Measurements from ENCODE around the gene MAGI2.
"Not testable (repeated sequence)": the region's sequence is repeated elsewhere in the genome, so short reads cannot be mapped to it uniquely, and the experiment has no call there.

The MAGI2 gene

DNA sequence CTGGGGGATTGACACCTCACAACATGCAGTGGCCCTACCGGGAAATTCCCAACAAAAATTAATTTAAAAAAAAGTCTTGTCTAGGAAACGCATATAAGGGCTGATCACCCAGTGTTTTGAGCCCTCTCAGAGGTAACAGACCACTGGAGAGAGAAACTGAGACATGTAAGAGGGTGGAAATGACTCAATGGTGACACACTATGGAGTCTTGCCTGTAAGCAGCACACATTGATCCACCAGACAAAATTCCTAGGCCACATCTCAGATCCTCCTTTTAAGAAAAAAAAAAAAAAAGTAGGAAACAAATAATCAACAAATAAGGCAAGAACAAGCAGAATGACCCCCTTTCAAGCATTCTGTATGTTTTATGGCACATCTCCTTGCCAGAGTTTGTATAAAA lies 296.2 kb downstream of the MAGI2 start:
- DNase-seq (ENCODE audit: low read depth), result no peak

DNA sequence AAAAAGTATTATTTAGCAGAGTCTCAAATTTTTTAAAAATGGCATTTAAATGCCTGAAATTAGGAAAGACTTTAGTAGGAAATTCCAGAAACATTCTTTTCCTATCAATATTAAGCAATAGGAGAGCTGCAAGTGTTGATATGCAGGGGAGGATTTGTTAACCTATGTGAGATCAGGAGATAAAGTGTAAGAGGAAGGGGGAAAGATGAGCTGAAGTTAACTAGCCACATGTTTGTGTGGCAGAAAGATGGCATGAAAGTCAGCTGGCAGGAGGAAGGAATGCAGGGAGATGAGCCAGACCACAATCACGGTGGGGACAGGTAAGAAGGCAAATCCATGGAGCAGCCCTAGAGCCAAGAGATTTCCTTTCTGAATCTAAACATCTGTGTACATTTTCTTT lies 303.6 kb downstream of the MAGI2 start:
- DNase-seq (ENCODE audit: low read depth), result no peak

DNA sequence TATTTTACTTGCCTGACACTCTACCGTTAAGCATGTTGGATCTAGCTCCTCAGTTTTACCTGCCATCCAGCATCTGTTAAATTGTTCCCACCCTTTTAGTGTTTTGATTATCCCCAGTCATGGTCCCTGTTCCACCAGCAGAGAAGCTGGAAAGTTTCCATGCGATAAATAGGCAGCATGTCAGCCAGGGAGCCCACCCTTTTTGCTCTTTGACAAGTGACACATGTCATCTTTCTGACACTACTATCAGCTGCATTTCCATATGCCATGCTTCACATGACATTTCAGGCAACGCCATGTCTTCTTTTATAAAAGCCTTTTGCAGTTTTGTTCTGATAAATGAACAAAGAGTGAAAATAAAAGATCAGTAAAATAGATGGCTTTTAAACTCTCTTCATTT lies 310.8 kb downstream of the MAGI2 start:
- no peak for DNase-seq (ENCODE audit: low read depth)

DNA sequence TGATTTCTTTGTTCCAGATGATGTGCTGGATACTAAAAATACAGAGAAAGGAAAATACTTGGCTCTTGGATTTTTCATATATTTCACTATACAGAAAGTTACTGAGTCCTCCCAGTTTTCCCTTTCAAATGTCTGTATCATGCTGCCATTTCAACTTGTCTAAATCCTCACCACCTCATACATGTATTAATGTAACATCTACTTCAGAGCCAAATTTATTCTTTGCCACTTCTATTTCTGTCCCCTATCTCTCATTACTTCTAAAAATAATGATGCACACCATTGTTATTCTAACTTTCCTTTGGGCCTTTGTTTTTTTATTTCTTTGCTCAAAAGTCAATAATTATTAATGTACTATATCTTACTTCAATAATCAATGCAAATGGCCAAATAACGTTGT lies 312.2 kb downstream of the MAGI2 start:
- DNase-seq (ENCODE audit: low read depth), result no peak

DNA sequence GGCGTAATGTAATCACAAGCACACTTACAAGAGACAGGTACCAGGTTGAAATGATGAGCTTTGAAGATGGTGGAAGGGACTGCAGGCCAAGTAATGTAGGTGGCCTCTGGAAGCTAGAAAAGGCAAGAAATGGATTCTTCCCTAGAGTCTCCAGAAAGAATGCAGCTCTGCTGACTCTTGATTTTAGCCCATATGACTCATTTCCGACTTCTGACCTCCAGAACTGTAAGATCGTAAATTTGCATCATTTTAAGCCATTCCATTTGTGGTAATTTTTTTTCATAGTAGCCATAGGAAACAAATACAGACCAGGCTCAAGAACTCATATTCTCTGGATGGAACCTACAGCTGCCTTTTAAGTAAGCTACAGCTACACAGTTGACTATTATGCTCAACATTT lies 315.5 kb downstream of the MAGI2 start:
- DNase-seq (ENCODE audit: low read depth), result peak; percentile 34

DNA sequence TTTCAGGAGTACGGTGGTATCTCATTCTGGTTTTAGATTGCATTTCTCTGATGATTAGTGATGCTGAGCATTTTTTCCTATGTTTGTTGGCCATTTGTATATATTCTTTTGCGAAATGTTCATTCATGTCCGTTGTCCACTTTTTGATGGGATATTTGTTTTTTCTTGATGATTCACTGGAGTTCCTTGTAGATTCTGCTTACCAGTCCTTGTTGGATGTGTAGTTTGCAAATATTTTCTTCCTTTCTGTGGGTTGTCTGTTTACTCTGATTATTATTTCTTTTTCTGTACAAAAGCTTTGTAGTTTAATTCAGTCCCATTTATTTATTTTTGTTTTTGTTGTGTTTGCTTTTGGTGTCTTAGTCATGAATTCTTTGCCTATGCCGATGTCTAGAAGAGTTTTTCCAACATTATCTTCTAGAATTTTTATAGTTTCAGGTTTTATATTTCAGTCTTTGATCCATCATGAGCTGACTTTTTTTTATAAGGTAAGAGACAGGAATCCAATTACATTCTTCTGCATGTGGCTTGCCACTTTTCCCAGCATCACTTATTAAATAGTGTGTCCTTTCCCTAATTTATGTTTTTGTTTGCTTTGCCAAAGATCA lies 320.5 kb downstream of the MAGI2 start:
- DNase-seq (ENCODE audit: low read depth), result peak; percentile 54

DNA sequence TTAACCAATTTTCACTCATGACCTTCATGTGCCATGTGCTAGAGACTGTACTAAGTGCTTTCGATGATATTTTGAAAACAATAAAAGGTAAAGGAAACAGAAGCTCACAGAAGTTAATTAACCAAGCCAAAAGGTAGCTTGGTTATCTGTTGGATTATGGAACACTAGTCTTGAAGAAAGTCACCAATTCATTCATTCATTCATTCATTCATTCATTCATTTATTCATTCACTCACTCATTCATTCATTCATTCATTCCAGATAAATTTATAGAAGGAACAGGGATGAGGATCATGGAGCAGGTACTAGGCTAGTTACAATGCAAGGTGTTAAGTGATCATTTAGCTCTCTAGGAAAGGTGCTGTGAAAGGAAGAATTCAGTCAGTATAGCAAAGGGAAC lies 322.8 kb downstream of the MAGI2 start:
- no peak for DNase-seq (ENCODE audit: low read depth)

DNA sequence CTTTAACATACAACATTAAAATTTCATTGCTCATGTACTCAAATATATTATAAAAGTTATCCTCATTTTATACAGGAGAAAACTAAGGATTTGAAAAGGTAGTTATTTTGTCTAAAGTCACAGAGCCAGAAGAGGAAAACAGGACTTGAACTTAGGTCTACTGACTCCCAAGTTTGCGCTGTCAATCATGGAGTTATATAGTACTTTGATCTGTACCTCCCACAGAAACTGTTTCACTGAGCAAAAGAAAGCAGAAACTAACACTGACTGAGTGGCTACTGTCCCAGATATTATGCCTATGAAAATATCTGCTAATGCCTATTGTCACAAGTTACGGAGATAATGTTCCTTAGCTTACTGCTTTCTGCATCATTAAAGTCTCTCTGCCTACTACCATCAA lies 329.1 kb downstream of the MAGI2 start:
- no peak for DNase-seq (ENCODE audit: low read depth)

DNA sequence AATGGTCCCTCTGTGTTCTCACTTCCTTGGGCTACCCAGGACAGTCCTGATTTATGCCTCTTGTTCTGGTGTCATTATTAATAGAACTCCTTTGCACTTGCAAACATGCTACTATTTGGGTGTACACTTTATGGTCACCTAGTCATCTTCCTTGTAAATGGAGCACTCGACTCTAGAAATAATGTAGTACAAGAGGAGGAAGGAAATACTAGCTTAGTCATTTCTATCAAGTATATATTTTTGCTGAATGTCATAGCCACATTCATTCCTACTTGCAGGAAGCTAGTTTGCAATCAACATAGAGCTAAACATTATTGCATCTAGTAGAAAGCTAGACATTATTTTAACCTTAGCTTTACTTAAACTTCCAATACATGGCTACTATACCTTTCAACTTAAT lies 335.3 kb downstream of the MAGI2 start:
- no peak for DNase-seq (ENCODE audit: low read depth)

DNA sequence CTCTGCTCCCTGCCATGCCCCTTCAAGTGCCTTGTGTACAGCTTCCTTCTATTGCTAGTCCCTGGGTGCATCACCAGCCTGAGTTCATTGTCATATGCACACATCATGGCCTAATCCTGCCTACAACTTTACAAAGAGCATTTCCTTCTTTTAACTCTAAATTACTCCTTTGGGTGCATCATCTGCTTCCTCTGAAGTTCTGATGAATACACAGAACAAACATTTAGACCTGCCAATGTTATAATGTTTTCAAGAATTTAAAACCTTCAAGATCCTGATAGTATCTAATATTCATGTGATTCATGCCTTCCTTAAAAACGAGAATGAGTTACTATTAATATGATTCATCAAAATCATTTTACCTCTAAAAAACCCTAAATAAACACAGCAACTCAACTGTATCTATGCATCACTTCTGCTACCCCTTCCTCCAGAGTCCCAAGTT lies 357.1 kb downstream of the MAGI2 start:
- no peak for DNase-seq (ENCODE audit: low read depth)

DNA sequence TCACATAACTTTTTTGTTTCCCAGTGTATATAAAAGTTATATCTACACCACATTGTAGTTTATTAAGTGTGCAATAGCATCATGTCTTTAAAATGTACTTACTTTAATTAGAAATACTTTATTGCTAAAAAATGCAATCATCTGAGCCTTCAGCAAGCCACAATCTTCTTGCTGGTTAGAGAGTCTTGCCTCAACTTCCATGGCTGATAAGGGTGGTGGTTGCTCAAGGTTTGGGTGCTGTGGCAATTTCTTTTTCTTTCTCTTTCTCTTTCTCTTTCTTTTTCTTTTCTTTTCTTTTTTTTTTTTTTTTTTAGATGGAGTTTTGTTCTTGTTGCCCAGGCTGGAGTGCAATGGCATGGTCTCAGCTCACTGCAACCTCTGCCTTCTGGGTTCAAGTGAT lies 360.0 kb downstream of the MAGI2 start:
- no peak for DNase-seq (ENCODE audit: low read depth)

DNA sequence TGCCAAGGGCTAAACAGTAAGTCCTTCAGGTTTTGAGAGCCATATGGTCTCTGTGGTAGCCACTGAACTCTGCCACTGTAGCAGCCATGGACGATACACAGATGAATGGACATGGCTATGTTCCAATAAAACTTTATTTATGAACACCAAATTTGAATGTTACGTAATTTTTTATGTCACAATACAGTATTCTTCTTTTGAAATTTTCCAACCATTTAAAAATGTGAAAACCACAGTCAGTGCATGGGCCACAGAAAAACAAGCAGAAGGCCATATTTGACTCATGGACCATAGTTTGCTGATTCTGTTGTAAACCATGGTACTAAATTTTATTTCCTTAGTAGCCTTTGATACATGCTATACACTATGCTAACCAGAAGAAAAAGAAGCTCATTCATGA lies 361.8 kb downstream of the MAGI2 start:
- DNase-seq (ENCODE audit: low read depth), result peak; percentile 67

DNA sequence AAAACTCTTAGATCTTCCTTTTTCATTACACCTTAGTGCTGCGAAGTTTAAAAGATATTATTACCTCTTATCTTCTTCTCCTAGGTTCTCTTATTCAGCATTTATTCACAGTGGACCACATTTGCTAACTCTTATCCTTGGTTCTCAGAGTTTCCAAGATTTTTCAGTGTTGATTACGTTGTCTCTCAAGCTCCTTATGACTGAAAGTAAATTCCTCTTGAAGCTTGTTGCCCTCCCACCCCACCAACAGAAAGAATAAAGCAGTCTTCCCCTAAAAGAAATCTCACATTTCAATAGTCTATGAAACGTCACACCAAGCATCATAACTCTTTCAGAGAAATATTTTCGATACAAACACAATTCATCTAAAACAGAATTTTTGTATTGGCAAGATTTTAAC lies 362.5 kb downstream of the MAGI2 start:
- DNase-seq (ENCODE audit: low read depth), result no peak

DNA sequence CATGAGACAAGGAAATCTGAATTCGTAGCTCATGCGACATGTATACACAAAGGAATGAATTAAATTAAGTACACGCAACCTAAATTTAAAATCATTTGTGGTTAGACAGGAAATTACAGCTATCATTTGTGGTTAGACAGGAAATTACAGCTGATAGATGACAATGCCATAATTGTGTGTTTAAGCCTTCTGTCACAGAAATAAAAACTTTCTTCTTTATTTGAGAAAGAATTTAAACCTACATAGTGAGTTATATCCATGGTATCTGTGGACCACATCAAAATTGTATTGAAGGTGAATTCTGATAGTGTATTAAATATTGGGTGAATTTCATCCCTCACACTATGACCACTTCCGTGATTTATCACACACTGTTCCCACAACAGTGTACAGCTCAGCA lies 362.9 kb downstream of the MAGI2 start:
- no peak for DNase-seq (ENCODE audit: low read depth)

DNA sequence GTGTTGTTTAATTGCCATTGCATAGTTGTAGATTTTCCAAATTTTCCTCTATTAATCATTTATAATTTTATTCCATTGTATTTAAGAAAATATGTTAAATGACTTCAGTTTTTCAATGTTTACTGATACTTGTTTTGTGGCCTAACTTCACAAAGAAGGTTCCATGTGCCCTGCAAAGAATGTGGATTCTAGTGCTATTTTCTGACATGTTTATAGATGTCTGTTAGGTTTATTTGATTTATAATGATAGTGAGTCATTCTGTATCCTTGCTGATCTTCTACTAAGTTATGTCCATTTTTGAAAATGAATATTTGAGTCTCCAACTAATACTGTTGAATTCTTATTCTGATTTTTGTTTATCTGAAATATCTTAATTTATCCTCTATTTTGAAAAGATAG lies 369.0 kb downstream of the MAGI2 start:
- no peak for DNase-seq (ENCODE audit: low read depth)

DNA sequence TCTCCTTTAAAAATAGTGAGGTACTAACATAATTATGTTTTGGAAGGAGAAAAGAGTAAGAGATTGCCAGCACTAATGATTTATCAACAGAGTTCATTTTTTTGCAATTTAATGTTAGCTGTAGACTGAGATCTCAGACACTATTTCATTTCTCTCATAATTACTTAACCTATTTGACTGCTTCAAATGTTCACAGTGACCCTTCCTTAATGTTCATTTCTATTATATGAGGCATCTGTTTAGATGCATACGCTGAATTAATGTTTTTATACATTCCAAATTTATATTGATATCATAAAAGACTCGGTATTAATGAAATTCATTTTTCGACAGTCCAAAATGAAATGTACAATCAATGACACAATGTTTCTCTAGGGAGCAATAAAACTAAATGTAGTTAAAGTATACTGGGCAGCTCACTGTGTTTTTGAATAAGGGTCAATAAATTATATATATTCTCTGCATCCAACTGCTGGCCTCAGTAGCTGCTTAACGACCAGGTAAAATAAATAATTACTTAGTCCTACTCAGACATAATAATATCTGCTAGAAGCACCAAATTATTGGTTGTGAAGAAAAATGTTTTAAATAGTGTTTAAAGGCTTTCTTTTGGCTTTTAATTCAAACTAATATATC lies 373.4 kb downstream of the MAGI2 start:
- DNase-seq (ENCODE audit: low read depth), result no peak

DNA sequence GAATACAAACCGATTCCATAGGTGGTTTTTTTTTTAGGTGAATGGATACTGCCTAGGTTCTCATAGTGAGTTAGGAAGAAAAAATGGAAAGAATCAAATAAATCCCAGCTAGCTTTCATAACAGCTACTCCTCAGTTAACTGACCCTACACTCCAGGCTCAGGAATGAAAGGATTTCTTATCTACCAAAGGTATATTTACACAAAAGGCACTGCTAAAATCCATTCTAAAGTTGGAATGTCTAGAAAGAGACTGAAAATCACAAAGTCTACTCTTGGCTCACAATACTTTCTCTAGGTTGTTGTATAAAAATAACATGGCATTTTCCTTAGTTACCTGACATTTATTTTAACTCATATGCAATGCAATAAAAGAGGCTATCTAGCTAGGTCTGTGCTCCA lies 375.2 kb downstream of the MAGI2 start:
- DNase-seq (ENCODE audit: low read depth), result no peak

DNA sequence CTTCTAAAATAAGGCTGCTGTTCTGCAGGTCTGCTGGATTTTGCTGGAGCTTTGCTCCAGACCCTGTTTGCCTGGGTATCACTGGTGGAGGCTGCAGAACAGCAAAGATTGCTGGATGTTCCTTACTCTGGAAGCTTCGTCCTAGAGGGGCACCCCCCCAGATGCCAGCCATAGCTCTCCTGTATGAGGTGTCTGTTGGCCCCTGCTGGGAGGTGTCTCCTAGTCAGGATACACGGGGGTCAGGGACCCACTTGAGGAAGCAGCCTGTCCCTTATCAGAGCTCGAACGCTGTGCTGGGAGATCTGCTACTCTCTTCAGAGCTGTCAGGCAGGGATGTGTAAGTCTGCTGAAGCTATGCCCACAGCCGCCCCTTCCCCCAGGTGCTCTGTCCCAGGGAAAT lies 382.3 kb downstream of the MAGI2 start:
- DNase-seq (ENCODE audit: low read depth), result not testable (repeated sequence)

DNA sequence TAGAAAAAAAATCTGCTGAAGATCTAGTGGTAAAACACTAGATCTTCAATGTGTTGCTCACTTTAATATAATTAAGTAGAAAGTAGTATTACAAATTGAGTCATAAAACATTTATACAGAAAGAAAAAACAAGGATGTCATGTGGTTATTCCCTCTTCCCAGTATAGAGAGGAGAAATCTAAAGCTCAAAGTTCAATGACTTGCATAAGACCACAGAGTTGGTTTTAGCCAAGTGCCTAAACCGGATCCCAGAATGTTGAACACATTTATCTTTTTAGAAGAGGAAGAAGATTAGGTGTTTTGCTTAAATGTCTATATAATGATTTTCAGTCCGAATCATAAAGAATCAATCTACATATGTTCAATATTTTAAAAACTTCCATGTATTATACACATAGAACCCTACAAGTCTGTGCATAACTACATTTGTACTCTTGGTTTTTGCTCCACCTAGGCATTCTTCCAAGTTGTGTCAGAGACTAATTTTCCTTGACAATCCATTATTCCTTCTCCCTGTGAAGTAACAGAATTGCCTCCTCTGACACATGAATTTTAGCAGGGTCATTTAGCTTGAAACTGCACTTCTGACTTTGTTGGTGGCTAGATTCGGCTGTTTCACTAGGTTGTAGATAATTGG lies 389.2 kb downstream of the MAGI2 start:
- no peak for DNase-seq (ENCODE audit: low read depth)

DNA sequence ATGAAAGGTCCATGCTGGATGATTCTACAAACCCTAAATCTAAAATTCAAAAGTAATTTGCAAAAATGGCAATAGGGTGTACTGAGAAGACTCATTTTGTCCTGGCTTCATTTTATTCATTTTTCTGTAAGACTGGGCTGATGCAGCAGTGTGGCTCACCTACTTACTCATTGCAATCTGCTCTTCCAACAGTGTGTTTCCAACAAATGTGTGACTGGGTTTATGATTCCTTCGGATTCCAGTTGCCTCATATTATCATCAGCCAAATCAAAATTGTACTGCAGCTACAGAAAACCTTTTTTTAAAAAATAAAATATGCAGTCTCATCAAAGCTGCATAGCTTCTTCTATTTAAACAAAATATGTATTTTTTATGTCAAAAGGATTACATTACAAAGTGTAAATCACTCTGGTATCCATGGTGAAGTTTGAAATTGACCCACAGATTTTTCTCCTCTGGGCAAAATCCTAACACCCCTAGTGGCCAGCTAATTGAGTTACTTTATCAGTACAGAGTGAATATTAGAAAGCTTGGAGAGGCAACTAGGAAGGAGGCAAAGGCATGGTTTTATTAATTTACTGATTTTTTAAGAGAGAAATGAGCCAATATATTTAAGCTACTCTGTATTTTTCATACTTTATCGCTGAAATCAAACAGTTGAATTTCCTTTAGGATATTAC lies 390.3 kb downstream of the MAGI2 start:
- DNase-seq (ENCODE audit: low read depth), result no peak

DNA sequence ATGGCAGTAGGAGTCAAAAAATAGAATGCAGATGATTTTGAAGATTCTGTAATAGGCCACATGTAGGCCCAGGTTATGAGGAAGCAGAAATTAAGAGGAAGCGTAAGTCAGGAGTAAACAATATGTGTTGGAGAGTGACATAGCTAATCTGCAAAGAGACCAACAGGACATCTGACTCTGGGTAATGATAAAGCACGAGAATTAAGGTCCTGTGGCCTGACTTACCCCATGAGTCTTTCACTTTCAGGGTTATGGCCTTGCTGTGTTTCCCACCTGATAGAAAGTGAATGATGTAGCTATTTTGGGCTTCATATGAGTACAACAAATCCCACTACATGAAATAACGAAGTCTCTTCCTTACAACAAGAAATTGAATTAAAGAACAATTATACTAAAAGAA lies 393.0 kb downstream of the MAGI2 start:
- DNase-seq (ENCODE audit: low read depth), result no peak

DNA sequence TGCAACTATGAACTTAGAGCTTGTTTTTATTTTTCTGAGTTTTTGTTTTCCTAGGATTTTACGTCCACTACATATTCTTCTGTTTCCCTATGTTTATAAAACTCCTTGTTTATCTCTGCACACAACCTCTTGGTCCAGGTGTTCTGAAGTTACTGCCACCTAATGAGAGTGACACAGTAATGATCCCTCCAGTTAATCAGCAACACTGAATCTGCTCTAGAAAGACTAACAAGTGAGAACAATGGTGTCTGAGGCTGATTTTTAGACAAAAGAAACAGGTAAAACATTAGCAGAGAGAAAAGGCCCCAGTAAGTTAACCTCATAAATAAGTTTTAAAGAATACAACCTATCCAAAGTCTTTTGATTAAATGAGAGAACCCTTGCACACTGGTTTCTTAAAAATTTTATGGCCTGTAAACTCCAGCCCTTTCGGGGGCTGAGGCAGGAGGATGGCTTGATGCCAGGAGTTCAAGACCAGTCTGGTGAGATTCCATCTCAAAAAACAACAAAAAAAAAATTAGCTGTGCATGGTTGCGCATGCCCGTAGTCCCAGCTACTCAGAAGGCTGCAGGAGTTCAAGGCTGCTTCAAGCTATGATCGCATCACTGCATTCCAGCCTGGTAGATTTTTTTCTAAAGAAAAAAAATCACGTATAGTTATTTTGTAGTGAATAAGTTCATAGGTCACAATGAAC lies 397.6 kb downstream of the MAGI2 start:
- DNase-seq (ENCODE audit: low read depth), result no peak

DNA sequence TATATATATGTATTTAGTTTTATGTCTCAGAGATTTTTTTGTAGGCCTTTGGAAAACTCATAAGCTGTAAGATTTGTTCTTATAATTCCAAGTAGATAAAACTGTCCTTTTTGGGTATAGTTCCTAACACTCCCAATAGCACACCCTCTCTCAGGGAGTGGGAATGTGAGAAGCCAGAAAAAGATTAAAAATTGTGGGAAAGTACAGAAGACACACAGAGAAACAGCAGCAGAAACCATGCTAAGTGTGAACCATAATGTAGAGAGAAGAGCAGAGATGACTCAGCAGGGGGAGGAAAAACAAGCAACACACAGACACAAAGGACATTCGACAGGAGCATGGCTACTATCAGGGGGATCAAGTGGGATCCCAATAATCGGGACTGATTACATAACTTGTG lies 401.6 kb downstream of the MAGI2 start:
- no peak for DNase-seq (ENCODE audit: low read depth)
